Stimulated activated CD8-positive, alpha-beta memory T cell treated with anti-CD3 and anti-CD28 coated beads, Interleukin-7, amount 100 ng/mL, for 24 hours (primary cell): ENCODE data around the gene REC8.

ENCODE experiments used
- DNase-seq: peaks from one replicate; pipeline ENCODE4 v3.0.0-alpha.2; 2020; ENCODE audit warnings: low read depth

The REC8 gene

GRCh38 chr14:24138396-24139271 lies 33.2 kb upstream of the REC8 start:
- DNase-seq, result no peak

GRCh38 chr14:24139272-24139934 lies 32.5 kb upstream of the REC8 start:
- no peak for DNase-seq

- DNase-seq, result peak; percentile 100
These were observed 30.6 kb upstream of the REC8 start, which contains the start of gene EMC9 for GRCh38 chr14:24141097-24141880. EMC9 (minus strand) TSS chr14:24141591; CDS start chr14:24141304, 287 bp downstream.

DNA sequence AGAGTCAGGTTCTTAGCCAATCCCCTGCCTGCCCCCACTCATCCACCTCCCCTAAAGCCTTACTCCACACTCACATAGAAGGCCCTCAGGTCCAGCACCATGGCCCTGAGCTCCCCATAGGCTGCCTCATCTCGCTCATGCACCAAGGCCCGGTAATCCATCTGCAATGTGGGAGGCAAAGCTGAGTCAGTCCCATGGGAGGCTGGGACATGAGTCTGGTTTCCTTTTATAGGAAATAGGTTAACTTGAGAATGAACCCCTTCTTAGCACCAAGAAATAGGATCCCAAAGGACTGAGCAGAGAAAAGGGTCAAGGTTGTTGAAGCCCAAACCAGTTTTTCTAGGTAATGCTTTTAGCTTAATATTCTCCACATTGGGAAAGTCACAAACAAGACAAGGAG lies 28.4 kb upstream of the REC8 start:
- no peak for DNase-seq

GRCh38 chr14:24144451-24144850 lies 27.4 kb upstream of the REC8 start:
- no peak for DNase-seq

DNA sequence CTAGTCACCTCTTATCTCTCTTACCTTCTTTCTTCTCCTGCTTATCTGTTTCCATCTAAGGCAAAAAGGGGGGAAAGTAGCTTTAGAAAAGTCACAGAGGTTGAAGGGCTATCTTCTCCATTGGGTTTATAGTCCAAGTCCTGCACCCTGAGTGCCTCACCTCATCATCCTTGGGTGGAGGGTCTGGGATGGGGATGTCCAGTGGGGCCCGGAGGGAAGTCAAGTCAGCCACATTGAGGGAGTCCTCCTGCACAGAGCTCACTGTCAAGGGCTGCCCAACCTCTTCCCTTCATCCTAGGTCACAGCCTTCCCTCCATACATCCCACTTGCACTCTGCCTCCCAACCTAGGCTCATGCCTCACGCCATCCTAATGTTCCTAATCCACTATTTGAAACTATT lies 26.7 kb upstream of the REC8 start:
- DNase-seq, result no peak

- no peak for DNase-seq
These were observed 26.0 kb upstream of the REC8 start for GRCh38 chr14:24145690-24146452.

GRCh38 chr14:24146453-24146977 lies 25.4 kb upstream of the REC8 start, which contains the start of gene PSME2:
PSME2 (minus strand) TSS chr14:24146610; CDS start chr14:24146581, 29 bp downstream.
- peak; percentile 76 for DNase-seq

- peak; percentile 95 for DNase-seq
These were observed 24.7 kb upstream of the REC8 start, which contains the start of gene RNF31 for GRCh38 chr14:24146978-24147760. RNF31 (plus strand) TSS chr14:24147498; CDS start chr14:24147699, 201 bp downstream.

DNA sequence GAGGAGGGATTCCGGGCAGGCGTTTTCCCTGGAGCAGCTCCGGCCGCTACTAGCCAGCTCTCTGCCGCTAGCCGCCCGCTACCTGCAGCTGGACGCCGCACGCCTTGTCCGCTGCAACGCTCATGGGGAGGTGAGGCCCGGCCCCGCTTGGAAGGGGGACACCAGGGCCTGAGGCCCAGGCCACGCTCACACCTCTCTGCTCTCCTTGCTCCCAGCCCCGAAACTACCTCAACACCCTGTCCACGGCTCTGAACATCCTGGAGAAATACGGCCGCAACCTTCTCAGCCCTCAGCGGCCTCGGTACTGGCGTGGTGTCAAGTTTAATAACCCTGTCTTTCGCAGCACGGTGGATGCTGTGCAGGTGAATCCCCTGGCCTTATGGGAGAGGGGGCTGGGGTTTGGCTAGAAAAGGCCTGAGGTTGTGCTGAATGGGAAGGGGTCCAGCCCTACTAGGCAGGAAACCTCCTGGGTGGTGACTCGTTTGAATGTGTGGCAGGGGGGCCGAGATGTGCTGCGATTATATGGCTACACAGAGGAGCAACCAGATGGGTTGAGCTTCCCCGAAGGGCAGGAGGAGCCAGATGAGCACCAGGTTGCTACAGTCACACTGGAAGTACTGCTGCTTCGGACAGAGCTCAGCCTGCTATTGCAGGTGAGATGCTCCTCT lies 24.0 kb upstream of the REC8 start:
- no peak for DNase-seq

DNA sequence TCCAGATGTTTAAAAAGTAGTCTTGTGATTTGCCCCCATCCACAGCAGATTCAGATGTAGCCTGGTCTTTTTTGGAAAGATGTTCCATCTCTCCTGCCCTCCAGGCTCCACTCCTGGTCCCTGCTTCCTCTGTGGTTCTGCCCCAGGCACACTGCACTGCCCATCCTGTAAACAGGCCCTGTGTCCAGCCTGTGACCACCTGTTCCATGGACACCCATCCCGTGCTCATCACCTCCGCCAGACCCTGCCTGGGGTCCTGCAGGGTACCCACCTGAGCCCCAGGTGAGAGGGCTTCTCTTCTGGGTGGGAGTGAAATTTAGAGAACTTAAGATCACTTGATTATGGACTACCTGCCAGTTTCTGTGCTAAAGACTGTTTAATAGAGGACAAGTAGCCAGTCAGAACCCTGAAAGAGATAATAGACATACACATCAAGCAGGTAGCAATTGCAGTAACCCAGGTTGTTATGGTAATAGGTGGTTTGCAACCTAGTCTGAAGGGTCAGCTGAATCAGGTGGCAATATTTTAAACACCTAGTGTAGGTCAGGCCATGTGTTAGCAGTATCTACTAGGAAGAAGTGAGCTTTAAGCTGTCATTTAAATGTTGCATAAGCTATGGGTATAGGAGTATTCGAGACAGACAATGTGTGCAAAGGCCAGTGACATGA lies 22.4 kb upstream of the REC8 start:
- no peak for DNase-seq

GRCh38 chr14:24150061-24150460 lies 21.8 kb upstream of the REC8 start:
- DNase-seq, result no peak

DNA sequence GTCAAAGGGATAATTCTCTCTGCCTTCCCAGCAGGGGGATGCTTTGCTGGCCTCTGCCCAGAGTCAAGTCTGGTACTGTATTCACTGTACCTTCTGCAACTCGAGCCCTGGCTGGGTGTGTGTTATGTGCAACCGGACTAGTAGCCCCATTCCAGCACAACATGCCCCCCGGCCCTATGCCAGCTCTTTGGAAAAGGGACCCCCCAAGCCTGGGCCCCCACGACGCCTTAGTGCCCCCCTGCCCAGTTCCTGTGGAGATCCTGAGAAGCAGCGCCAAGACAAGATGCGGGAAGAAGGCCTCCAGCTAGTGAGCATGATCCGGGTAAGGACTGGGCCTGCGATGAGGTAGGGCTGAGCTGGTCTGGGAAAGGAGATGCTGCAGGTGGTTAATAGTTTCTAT lies 21.3 kb upstream of the REC8 start:
- DNase-seq, result no peak

- DNase-seq, result no peak
These were observed 20.9 kb upstream of the REC8 start for GRCh38 chr14:24150993-24151392.

DNA sequence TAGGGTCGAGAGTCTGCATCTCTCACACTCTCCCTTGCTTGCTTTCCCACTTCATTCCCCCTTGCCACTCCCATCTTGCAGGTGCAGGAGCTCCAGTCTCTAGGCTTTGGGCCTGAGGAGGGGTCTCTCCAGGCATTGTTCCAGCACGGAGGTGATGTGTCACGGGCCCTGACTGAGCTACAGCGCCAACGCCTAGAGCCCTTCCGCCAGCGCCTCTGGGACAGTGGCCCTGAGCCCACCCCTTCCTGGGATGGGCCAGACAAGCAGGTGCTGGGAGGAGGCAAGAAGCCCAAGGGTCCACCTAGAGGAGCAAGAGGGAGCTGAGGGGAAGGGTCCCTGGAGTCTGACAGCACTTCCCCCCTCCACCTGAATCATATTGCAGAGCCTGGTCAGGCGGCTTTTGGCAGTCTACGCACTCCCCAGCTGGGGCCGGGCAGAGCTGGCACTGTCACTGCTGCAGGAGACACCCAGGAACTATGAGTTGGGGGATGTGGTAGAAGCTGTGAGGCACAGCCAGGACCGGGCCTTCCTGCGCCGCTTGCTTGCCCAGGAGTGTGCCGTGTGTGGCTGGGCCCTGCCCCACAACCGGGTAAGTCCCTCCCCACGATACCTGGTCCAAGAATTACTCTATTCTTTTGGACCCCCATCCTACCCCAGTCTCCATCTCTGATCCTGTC lies 20.3 kb upstream of the REC8 start:
- DNase-seq, result no peak

- DNase-seq, result no peak
These were observed 16.8 kb upstream of the REC8 start for GRCh38 chr14:24155100-24155499.

GRCh38 chr14:24156840-24157239 lies 15.0 kb upstream of the REC8 start:
- DNase-seq, result no peak

- no peak for DNase-seq
These were observed 14.5 kb upstream of the REC8 start for GRCh38 chr14:24157331-24157730.
